ENCODE data around the gene CLEC12A.

GRCh38 chr12:9940375-9940774, 30.8 kb upstream of the CLEC12A start:
- peak; percentile 61 for TF ChIP-seq CTCF (IDR thresholded peaks at IDR 0.05; ENCODE audit: low read length)
- TF ChIP-seq EZH2 (optimal IDR thresholded peaks at IDR 0.05; ENCODE audit: low read depth, low read length), result no peak
- TF ChIP-seq EZH2phosphoT487 (IDR thresholded peaks at IDR 0.05; ENCODE audit: low read length), result no peak
